ENCODE measurements around the gene SOX5.
"Not testable (repeated sequence)": the region's sequence is repeated elsewhere in the genome, so short reads cannot be mapped to it uniquely, and the experiment has no call there.

SOX5 gene

DNA sequence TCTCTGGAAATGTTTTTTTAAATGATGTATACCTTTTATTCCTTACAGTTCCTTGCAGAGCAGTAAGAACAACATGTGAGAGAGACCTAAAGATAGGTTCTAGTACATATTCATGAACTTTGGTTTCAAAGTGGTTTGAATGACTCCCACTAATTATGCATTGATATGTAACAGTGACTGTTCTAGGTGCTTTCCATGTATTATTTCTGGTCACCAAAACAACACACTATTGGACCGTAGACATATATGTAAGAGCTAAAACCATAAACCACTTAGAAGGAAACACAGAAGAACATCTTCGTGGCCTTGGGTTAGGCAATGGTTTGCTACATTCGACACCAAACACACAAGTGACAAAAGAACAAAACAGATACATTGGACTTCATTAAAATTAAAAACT, 37.9 kb downstream of the SOX5 start:
- in situ Hi-C loops (cut with MboI; ENCODE audit: low sequenced_read_pairs) = no loop called here

DNA sequence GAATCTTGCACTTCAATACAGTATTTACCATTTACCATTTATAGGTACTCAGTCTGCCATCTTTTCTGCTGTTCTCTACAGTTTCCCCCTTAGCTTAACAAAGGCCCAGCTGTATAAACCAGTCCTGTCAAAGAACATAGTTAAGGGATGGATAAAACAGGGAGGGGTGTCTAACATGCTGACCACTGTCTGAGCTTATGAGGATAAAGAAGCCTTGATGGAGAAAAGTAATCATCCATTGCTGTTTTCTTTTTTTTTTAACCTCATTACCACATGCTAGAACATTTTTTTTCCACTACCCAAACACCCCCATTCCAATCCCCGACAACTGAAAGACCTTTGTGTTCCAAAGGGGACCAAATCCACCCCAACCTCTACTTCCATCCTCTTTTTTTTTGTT, 39.9 kb downstream of the SOX5 start:
- in situ Hi-C loops (cut with MboI; ENCODE audit: low sequenced_read_pairs) = no loop called here

DNA sequence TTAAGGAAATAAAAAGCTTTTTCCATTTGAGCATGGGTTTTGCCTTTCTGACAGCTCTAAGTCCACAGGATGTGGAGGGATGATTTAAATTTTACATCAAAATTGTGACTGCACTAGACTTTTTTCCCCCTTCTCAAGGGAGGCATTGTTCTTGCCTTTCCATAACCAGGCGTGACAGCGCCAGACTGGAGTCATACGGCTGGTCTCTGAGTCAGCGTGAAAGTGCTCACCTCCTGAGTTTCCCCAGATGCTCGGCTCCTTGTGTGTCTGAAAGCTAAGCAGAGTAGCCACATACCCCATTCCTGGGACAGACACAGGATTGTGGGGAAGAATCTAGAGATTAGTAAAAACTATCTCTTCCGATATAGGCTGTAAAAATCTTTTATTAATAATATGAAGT, 43.1 kb downstream of the SOX5 start:
- in situ Hi-C loops (cut with MboI; ENCODE audit: low sequenced_read_pairs) = no loop called here

DNA sequence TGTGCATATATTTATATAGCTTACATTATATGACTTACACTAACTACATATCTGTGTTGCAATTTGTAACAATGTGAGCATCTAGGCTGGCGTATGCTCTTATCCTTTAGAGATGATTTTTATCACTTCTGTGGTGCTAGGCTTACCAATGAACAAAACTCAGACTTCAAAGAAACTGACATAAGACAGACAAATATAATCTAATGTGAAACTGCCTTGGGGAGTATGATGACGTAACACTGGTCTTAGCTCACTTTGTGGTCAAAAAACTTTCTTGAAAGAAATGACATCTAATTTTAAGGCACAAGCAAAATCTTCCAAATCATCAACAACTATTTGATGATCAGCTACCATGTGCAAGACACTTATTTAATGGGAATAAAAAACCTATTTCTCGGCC, 50.0 kb downstream of the SOX5 start:
- in situ Hi-C loops (cut with MboI; ENCODE audit: low sequenced_read_pairs) = no loop called here

DNA sequence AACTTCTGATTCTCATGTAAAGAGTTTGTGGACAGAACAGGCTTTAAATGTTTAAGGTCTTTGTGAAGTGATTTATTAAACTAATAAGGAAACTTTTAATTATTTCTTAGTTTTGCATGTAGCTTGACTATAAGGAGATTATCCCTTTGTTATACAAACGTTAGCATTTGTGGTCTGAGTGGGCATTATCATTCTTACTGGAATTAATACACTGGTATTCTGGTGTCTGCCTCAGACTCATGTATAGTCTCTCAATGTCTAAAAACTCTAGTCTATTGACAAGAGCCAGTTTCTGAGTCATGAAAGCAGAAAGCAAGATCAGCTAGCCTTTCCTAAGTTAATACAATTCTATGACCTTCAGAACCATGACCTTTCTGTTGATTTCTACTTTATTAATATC, 51.3 kb downstream of the SOX5 start:
- in situ Hi-C loops (cut with MboI; ENCODE audit: low sequenced_read_pairs) = no loop called here

DNA sequence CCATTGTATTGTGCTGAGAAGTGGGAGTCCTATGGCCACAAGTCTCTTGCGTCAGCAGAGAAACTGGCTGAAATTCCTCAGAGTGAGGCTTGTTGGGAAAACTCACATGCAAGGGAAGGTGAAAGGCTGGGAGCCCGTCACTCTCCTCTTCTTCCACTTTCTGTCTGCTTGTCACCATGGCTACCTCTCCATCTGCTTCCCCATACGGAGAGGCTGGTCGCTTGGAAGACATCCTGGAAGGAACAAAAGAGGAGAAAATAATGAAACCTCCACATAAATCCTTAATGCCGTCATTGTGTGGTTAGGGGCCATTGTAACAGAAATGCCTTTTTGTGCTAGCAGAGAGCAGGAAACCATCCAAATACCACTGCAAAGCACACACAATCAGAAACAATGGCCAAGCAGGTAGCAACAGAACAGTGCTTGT, 53.7 kb downstream of the SOX5 start:
- in situ Hi-C loops (cut with MboI; ENCODE audit: low sequenced_read_pairs) = no loop called here

DNA sequence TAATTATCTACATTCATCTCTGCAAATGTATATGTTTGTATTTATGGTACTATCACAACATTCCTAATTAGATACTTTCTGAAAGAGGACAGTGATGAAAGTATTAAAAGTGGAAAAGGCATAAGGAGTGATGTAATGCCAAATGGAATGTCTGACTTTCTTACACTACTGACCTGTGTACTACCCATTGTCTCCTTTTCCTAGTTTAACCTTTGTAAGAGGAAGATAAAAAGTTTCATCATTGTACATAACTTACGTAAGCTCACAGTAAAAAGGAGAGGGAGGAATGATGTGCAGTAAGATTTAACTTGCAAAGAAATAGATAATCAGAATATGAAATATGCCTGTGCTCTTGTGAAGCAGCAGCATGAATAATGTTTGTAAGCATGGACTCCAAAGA, 55.9 kb downstream of the SOX5 start:
- in situ Hi-C loops (cut with MboI; ENCODE audit: low sequenced_read_pairs) = no loop called here

DNA sequence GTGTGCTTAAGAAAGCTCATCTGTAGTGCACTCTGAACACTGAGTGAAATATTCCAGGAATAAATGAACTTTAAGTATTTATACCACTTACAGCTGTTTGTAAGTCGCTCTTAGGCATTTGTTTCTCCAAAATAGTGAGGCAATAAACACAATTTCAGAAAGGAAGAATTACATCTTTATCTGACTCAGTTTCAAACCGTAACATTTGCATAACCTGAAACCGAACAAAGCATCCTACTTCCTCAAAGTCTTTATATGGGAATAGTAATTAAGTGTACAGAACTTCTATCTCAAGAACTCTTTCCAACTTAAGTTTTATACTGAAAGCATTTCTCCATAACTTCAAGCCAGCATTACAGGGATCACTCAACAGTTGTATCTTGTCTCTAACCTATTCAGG, 58.4 kb downstream of the SOX5 start:
- in situ Hi-C loops (cut with MboI; ENCODE audit: low sequenced_read_pairs) = no loop called here

DNA sequence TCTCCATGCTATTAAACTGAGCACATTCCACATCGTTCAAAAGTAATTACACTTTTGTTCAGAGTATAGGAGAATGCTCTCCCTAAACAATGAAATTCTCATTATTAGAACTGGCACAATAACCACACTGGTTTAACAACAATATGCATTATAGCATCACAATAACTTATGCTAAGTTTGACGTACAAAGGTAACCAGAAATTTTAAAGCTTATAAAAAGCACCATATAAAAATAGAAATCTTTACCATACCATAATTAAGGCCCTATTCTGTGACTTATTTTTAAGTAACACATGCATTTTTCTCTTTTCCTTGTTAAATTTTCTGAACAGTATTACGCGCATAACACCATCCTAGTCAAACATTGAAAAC, 60.4 kb downstream of the SOX5 start:
- in situ Hi-C loops (cut with MboI; ENCODE audit: low sequenced_read_pairs) = no loop called here

DNA sequence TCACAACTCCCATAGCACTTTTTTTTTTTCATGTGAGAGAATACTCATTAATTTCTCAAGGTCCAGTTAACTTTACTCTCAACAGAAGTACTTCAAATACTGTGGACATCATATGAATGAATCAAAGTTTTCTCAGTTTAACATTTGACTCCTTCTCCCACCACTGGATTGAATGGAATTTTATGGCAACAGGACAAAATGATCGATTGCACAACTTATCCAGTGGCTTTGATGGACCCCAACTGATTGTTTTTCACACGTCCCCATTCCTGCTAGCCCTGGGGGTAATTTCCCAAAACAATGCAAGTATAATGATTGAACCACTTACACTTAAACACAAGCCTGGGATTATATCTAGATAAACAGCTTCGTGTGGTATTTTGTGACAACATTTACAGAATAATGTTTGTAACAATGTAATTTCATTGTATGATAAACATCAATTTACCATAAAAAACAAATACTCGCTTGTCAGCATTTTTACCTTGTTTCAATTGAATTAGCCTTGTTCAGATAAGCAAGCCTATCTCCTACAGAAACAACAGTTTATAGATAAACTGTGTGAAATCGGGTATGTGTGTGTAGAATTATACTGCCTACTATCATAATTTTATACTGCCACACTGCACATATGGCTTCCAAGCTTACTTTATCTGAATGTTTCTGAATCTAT, 60.9 kb downstream of the SOX5 start:
- in situ Hi-C loops (cut with MboI; ENCODE audit: low sequenced_read_pairs) = no loop called here

DNA sequence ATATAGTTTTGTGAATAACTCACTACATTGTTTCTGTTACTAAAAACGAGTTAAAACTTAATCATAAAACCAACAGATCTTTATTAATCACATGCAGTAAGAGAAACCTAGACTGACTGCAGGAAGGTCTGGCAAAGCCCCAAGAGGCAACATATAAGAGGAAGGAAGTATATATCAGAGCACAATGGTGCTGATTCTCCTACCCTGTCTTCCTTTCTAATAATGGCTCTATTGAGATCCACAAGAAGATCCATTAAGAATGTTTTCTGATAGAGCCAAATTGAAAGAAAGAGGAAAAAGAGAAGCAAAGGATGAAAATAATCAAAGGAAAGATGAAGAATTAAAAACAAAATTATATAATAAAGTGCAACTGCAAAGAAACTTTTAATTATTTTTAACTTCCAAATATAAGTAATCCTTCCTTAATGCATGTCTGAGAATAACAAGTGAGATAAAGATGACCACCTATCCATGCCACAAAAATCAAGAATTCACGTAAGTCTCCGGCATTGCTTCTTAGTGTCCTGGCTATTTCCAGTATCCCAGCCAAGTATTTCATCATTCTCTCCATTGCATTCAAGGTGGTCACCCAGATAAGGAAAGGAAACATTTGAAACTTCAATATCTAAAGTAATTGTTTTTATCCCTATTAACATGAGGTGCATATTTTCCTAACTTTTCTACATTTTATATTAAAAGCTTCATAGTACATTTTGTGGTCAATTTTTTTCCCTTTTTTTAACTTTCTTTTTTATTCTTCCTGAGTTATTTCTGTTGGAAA, 62.2 kb downstream of the SOX5 start:
- in situ Hi-C loops (cut with MboI; ENCODE audit: low sequenced_read_pairs) = no loop called here

DNA sequence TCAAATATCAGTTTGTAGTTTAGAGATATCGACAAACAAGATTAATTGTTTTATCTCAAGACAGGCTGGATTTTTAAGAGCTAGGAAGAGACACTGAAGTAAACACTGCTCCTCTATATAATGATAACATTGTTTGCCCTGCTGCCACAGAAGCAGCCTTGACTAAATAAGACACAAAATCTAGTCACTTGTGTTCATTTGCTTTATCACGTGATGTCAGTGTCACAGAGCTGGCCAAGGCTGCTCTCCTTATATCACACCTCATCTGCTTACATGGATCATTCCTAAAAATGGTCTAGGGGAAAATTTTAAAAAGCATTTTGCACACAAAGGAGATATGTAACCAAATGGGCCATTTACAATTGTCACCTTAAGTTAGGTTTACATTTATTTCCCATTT, 64.1 kb downstream of the SOX5 start:
- in situ Hi-C loops (cut with MboI; ENCODE audit: low sequenced_read_pairs) = no loop called here

DNA sequence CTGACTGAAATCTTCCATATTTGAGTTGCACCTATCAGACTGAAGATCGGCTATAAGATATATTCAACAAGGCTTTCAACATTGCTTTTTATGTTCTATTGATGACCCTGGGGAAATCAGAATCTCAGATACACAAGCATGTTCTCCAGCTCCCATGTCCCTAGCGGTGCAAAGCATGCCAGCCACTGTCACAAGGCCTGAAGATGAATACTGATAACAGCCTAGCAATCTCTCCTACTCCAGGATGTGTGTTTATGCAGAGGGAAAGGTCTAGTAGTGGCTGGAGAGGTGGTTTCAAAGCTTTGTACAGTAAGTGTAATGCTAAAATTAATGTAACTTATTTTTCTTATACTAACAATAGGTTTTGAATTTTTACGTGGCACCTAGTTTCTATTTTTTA, 64.6 kb downstream of the SOX5 start:
- in situ Hi-C loops (cut with MboI; ENCODE audit: low sequenced_read_pairs) = no loop called here

DNA sequence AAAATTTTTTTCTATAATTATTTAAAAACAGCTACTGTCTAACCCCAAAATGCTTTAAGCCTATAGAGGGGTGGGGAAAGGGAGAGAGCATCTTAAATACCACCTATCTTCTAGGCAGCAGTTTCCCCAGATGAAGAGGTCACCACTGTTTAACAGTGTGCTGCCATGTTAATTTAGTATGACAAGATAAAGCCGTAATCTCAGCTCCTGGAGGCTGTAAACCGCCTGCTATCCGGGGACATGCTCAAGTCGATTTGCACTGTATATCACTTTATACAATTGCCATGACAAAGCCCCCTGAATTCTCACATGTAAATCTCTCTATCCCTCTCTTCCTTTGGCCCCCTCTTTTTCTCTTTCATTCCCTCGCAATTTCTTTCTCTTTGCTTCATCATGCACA, 68.5 kb downstream of the SOX5 start:
- in situ Hi-C loops (cut with MboI; ENCODE audit: low sequenced_read_pairs) = no loop called here

DNA sequence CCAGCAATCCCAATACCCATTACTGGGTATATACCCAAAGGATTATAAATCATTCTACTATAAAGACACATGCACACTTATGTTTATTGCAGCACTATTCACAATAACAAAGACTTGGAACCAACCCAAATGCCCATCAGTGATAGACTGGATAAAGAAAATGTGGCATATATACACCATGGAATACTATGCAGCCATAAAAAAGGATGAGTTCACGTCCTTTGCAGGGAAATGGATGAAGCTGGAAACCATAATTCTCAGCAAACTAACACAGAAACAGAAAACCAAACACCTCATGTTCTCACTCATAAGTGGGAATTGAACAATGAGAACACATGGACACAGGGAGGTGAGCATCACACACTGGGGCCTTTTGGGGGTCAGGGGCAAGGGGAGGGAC, 72.9 kb downstream of the SOX5 start:
- in situ Hi-C loops (cut with MboI; ENCODE audit: low sequenced_read_pairs) = not testable (repeated sequence)

DNA sequence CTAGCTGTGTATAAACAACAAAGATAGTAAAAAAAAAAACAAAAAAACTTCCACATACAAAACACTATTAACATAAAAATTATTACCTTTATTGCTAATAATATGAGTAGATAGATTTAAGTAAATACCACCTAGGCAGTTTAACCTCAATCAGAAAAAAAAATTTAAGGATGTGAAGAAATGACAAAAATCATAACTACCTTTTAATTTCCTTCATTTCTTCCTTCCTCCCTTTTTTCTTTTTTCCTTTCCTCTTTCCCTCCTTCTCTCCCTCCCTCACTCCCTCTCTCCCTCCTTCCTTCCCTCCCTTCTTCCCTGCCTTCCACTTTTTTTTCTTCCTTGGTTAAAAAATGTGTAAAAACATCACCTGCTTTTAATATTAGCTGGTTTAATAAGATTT, 81.7 kb downstream of the SOX5 start:
- in situ Hi-C loops (cut with MboI; ENCODE audit: low sequenced_read_pairs) = no loop called here

DNA sequence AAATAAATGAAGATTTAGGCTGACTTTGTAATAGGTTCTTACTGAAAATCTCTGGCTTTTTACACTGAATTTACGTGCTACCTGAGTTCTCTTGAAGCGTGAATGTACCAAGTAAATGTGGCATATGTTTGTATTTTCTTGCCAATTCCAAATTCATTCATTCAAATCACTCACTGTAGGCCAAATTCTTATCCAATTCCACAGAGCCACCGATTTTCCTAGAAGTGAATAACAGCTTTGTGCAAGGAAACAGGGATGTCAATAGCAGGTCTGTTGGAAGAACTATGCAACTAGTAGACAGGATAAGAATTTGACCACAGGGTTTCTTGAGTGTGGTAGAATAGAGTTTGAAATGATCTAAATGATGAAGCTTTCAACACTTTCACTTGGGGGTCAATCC, 86.8 kb downstream of the SOX5 start:
- in situ Hi-C loops (cut with MboI; ENCODE audit: low sequenced_read_pairs) = no loop called here

DNA sequence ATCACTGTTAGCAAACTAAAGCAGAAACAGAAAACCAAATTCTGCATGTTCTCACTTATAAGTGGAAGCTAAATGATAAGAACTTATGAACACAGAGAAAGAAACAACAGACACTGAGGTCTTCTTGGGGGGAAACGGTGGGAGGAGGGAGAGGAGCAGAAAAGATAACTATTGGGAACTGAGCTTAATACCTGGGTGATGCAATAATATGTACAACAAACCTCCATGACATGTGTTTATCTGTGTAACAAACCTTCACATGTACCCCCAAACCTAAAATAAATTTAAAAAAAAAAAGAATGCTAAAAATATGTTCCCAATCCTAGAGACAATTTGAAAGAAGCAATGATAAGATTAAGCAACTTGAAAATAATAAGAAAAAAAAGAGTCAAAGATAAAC, 89.5 kb downstream of the SOX5 start:
- in situ Hi-C loops (cut with MboI; ENCODE audit: low sequenced_read_pairs) = no loop called here

DNA sequence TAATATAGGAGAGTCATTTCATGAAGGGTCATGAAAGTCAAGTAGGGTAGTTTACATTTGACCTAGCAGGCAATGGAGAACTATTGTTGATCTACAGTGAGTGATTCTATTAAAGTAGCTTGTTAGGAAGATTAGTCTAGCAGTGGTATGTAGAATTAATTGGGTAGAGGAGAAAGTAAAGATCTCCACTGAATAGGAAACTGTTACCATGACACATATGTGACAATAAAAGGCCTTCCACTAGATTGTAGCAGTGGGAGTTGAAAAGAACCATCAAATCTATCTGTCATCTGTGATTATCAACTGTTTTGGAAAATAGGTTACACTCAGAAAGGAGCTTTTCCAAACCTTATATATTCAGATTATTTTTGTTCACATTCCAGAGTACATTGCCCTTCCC, 92.3 kb downstream of the SOX5 start:
- in situ Hi-C loops (cut with MboI; ENCODE audit: low sequenced_read_pairs) = no loop called here

DNA sequence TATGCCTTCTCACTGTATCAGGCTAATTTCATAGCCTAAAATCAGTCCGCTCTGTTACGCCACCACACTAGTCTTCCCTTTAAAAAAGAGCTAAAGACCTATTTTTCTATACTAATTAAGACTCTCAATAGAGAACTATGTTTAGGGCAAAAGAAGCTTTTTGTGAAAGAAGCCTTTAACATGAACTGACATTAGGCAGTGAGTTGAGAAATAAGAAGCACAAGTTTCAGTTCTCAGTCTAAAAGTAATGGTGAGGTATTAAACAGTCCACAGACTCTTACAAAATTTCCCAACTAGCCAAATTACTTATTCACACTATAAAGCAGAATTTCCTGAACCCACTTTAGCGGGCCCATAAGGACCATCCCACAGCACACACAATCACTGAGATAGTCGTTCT, 93.7 kb downstream of the SOX5 start:
- in situ Hi-C loops (cut with MboI; ENCODE audit: low sequenced_read_pairs) = no loop called here

DNA sequence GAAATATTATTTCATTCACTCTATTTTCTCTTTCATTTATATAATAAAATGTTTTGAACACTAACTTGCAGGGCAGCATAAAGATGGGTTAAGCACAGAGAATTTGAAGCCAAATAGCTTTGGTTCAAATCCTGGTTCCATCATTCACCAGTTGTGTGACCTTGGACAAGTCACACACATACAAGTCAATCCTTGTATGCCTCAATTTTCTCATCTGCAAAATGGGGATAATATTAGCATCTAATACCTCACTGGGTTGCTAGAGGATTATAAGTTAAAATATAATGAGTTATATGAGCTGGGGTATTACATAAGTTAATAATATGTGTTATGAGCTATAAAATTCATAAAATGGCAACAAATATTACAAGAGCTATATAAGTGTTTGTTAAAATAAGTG, 94.9 kb downstream of the SOX5 start:
- in situ Hi-C loops (cut with MboI; ENCODE audit: low sequenced_read_pairs) = no loop called here

DNA sequence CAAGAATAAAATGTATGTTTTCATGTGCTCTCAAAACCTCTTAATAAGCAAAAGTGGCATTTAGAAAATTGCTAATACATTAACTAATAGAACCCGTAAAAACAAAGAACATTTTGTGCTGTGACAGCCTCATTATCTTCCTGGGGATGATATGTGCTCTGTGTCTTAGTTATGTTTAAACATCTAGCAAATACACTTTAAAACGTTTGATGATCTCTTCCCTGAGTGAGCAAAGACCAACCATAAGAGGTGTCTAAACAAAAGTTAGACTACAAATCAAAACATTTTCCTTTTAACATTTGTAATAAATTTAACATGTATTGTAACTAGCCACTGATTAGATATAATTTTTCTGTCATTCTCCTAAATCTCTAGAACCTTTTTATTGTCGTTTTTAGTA, 95.8 kb downstream of the SOX5 start:
- in situ Hi-C loops (cut with MboI; ENCODE audit: low sequenced_read_pairs) = no loop called here

DNA sequence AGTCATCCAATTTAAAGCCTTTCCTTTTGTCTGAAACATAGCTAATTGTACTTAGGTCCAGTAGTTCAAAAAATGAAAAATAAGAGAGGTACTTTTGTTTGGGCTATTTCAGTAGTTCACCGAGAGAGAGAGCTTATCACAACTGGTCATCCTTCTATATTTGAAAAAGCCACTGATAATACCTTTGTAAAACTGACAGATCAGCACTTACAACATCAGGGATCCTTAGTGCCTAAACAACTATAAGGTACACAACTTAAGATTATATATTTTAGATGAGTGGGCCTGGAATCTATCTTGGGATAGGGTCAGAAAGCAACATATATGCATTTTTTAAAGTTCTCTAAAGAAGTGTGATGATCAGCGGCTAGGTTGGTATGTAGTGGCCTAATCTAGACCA, 97.9 kb downstream of the SOX5 start:
- in situ Hi-C loops (cut with MboI; ENCODE audit: low sequenced_read_pairs) = no loop called here

Measured in HL-60/S4 treated with retinoic acid at 250 ng/mL for 4 days and 3 days (cell line).